NCI-H510A (cell line): ENCODE results near the gene GALNT17.

ENCODE experiments used
- DNase-seq: peaks from one replicate; lab custom pipeline; 2025; lab: John Stamatoyannopoulos, UW

The GALNT17 gene

DNA sequence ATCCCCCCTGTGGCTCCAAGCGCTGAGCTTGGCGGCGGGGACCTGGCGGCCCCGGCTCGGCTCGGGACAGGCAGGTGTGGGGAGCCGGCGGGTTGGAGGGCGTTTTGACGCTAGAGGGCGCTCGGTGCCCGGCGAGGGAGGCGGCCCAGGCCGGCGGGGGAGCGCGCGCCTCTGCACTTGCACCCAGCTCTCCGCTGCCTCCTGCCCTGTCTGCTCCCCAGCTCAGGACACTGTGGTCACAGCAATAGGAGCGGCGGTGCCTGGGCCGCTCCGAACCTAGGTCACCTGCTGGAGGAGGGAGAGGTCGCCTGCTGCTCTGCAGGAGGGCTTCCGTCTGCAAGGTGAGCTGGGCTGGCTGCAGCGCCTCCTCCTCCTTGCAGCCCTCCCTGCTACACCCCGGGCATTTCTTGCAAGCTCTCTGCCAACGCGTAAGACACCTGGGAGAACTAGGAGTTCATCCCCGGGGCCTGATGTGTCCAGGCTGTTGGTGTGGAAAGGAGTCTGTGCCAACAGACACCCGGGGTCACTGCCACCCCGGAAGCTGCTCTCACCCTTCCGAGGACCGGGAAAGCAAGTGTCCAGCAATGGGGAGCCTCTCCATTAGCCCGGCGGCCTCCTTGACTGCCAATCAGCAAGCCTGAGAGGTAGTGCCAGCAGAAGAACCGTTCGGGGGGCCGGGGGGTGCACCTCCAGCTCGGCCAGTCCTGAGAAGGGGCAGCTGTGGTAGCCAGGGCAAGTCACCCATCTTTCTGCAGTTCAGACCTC lies 620.4 kb downstream of the GALNT17 start:
- no peak for DNase-seq

DNA sequence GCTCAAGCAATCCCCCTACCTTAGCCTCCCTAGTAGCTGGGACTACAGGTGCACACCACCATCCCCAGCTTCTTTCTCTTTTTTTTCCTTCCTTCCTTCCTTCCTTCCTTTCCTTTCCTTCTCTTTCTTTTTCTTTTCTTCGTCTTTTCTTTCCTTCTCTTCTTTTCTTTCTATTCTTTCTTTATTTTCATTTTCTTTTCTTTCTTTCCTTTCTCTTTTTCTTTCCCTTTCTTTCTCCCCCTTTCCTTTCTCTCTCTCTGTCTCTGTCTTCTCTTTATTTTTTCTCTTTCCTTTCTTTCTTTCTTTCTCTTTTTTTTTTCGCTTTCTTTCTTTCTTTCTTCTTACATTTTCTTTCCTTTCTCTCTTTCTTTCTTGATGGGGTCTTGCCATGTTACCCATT lies 621.3 kb downstream of the GALNT17 start:
- DNase-seq: no peak

DNA sequence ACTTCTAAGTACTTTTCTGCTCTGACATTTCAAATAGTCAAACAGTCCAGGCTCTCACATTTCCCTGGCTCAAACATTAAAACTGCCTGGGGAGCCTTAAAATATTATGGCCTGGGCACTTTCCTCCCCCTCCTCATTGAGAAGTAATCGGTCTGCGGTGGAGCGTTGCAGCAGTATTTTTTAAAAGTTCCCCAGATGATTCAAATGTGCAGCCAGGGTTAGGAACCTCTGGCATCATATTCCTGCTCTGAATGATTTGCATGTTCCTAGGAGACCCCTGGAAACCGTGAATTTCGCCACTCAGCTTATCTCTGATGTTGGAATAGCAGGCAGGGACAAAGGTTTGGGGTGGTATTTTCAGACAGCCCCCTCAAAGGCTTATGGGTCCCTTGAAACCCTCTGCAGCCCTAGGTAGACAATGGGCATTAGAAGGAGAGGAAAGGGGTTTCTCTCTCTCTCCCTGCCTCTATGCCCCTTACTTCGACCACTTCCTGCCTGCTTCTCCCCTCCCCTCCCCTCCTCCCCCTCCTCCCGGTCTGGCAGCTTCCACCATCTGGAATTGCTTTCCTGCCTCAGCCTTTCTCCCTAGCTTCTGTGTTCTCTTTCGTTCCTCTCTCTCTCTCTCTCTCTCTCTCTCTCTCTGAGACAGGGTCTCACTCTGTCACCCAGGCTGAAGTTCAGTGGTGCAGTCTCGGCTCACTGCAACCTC lies 622.2 kb downstream of the GALNT17 start:
- DNase-seq: no peak

DNA sequence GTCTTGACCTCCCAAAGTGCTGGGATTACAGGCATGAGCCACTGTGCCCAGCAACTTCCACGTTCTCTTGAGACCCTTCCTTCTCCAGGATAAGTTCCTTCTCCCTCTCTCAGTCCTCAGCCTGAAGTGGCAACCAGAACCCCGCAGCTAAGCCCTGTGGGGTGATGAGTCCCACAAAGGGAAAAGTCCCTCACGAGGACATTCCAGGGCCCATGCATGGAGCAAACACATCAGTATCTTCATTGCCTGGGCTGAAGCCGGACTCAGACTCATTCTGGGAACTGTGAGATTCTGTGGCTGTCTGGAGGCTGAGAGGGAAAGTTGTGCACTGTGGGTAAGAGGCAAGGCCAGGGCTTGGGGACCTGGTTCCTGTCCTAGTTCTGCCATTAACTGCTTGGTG lies 622.9 kb downstream of the GALNT17 start:
- DNase-seq: no peak

DNA sequence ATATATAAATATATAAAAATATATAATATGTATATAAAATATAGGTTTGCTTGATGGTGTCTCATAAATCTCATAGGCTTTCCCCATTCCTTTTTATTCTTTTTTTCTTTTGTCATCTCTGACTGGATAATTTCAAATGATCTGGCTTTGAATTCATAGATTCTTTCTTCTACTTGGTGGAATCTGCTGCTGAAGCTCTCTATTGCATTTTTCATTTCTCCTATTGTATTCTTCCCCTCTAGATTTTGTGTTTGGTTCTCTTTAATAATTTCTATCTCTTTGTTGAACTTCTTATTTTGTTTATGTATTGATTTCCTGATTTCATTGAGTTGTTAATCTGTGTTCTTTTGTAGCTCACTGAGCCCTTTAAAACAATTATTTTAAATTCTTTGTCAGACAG lies 629.4 kb downstream of the GALNT17 start:
- DNase-seq: no peak
